ENCODE results near the gene MEIS2.

Gene MEIS2

DNA sequence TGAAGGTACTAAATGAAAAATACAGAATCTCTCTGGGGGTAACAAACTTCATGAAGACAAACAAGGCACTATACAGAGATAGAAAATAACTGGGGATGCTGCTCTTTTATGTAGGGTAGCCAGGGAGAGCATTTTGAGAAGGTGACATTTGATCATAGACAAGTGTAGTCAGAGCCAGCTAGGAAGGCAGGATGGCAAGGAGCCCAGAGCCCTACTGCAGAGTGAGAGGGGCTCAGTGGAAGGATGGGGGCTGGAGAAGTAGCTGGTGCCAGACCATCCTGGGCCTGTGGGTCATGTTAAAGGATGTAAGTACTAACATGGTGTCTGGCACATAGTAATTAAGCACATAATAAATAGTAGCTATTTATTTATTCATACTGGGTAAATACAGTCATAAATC, 133.6 kb downstream of the MEIS2 start:
- Histone ChIP-seq H3K36me3 (ENCODE audit: low read depth) (no peaks in the 10 kb centered on the region), H3K4me3 (ENCODE audit: severe bottlenecking) (no peak overlapping the region), H3K4me1 (ENCODE audit: insufficient read depth, poor library complexity, severe bottlenecking) (no peaks in the 10 kb centered on the region), H3K27ac (ENCODE audit: poor library complexity, severe bottlenecking) (no peak overlapping the region), H3K27me3 (ENCODE audit: insufficient read depth, poor library complexity, severe bottlenecking) (peaks cover 4% of the 10 kb centered on the region), H3K9me3 (ENCODE audit: severe bottlenecking) (no peaks in the 10 kb centered on the region)
- TF ChIP-seq CTCF (IDR thresholded peaks at IDR 0.05; ENCODE audit: poor library complexity, severe bottlenecking), result no peak
- DNase-seq (ENCODE audit: low spot score) (no peak), ATAC-seq (ENCODE audit: low read depth) (no peak)

DNA sequence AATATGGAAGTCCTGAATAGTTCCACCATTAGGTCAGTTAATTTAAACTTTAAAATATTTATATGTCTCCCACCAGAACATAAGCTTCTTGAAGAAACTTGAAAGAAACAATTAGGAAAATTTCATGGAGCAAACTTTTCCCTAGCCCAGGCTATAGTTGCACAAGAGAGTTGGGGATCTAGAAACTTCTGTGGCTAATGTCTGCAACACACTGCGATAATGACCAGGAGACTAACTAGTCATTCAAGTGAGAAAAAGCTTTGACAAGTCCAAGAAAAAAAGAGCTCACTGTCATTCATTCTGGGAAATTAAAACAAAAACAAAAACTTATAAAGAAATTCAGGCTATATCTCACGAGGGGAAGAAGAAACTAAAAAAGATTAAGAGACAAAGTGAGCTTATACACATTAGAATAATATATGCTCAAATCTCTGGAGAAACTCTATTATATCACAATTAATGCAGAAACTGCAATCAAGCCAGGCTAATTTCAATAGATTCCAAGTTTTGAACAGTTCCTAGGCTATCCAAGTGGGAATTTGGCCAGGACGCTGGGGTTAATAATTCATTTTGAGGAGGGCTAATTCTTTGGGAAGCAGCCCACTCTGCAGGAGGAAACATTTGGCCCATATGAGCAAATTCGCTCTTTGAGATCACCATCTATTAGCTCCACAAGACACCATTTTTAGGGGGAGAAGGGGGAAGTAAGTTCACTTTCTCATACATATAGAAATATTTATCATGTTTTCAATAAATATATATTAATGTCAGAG, 134.6 kb downstream of the MEIS2 start:
- ATAC-seq (ENCODE audit: low read depth) (no peak), DNase-seq (ENCODE audit: low spot score) (no peak)
- H3K27ac ChIP-seq (ENCODE audit: poor library complexity, severe bottlenecking), result no peak overlapping the region
- no peaks in the 10 kb centered on the region for H3K9me3 ChIP-seq (ENCODE audit: severe bottlenecking)
- peaks cover 4% of the 10 kb centered on the region for H3K27me3 ChIP-seq (ENCODE audit: insufficient read depth, poor library complexity, severe bottlenecking)
- H3K4me1 ChIP-seq (ENCODE audit: insufficient read depth, poor library complexity, severe bottlenecking), result no peaks in the 10 kb centered on the region
- no peak overlapping the region for H3K4me3 ChIP-seq (ENCODE audit: severe bottlenecking)
- TF ChIP-seq CTCF (IDR thresholded peaks at IDR 0.05; ENCODE audit: poor library complexity, severe bottlenecking), result no peak
- H3K36me3 ChIP-seq (ENCODE audit: low read depth), result no peaks in the 10 kb centered on the region

GRCh38 chr15:36964626-36965025, 135.7 kb downstream of the MEIS2 start:
- peaks cover 4% of the 10 kb centered on the region for H3K27me3 ChIP-seq (ENCODE audit: insufficient read depth, poor library complexity, severe bottlenecking)

DNA sequence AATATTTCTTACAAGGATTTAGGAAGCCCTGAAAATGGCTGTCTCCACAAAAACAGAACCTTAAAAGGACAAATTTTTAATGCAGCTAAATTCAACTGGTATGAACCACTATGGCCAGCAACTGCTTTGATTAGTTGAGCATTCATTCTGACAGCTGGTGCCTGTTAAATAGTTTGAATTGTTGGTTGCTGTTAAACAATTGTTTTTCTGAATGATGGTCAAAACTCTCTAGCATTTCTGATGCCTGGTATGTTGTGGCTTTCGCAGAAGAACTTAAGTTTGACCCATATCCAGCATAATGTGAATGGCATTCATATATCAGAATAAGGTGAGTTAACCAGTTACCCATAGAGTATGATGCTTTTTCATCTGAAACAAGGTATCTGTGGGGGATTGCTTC, 138.4 kb downstream of the MEIS2 start:
- no peak for ATAC-seq (ENCODE audit: low read depth)

More at GRCh38 chr15:36964626-36965025, 135.7 kb downstream of the MEIS2 start:
- Histone ChIP-seq H3K27ac (ENCODE audit: poor library complexity, severe bottlenecking) (no peak overlapping the region), H3K4me3 (ENCODE audit: severe bottlenecking) (no peak overlapping the region), H3K36me3 (ENCODE audit: low read depth) (no peaks in the 10 kb centered on the region), H3K4me1 (ENCODE audit: insufficient read depth, poor library complexity, severe bottlenecking) (no peaks in the 10 kb centered on the region), H3K9me3 (ENCODE audit: severe bottlenecking) (no peaks in the 10 kb centered on the region)
- no peak for DNase-seq (ENCODE audit: low spot score)
- no peak for ATAC-seq (ENCODE audit: low read depth)
- TF ChIP-seq CTCF (IDR thresholded peaks at IDR 0.05; ENCODE audit: poor library complexity, severe bottlenecking), result no peak

More for the DNA sequence above, 138.4 kb downstream of the MEIS2 start:
- H3K27ac ChIP-seq (ENCODE audit: poor library complexity, severe bottlenecking), result no peak overlapping the region
- H3K4me3 ChIP-seq (ENCODE audit: severe bottlenecking), result no peak overlapping the region
- H3K4me1 ChIP-seq (ENCODE audit: insufficient read depth, poor library complexity, severe bottlenecking), result no peaks in the 10 kb centered on the region
- H3K9me3 ChIP-seq (ENCODE audit: severe bottlenecking), result no peaks in the 10 kb centered on the region
- peaks cover 8% of the 10 kb centered on the region for H3K27me3 ChIP-seq (ENCODE audit: insufficient read depth, poor library complexity, severe bottlenecking)
- no peaks in the 10 kb centered on the region for H3K36me3 ChIP-seq (ENCODE audit: low read depth)
- no peak for DNase-seq (ENCODE audit: low spot score)
- no peak for TF ChIP-seq CTCF (IDR thresholded peaks at IDR 0.05; ENCODE audit: poor library complexity, severe bottlenecking)

All from RWPE2 (cell line).